GM10248 (cell line): Measurements from ENCODE around the gene TDRD7.

Experiments
- CTCF ChIA-PET: fragments of 300-600 bp; sonication (Branson Sonifier 250); formaldehyde crosslinking; extraction: SDS; loops from one replicate; lab custom pipeline; 2021; ENCODE audit warnings: antibody characterized with exemption; lab: Yijun Ruan, JAX
- POLR2A ChIA-PET: fragments of 350-650 bp; sonication (Branson Sonifier 250); formaldehyde crosslinking; extraction: SDS; loops from one replicate; lab custom pipeline; 2020; ENCODE audit warnings: antibody characterized with exemption; lab: Yijun Ruan, JAX
- DNase-seq: peaks from one replicate; pipeline ENCODE4 v3.0.0; 2012; ENCODE audit errors: extremely low spot score
- TF ChIP-seq, protein P1 (sequence below): IDR thresholded peaks from 2 replicates; pipeline ENCODE4 v1.5.1; 2012; ENCODE audit warnings: mild to moderate bottlenecking, low read depth; ENCODE audit errors: extremely low read depth, missing control alignments, control extremely low read depth

Gene TDRD7

DNA sequence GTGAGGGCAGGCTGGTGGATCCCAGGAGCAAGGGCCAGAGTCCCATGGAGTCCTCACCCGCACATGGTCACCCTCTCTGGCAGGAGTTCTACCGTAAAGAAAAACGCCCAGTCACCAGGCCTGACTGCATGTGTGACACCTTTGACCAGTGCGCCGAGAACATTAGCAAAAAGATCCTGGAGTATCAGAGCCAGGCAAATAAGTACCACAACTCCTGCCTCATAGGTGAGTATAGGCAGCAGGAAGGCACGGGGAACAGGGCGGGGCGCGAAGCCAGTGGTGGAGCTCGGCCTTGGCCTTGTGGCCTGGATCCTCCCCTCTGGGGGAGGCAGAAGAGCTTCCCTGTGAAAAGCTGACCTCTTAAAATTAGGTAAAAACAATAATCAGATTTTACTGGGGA is 45.4 kb upstream of the TDRD7 start:
- ChIA-PET CTCF (interaction anchor here (1.7 to 5.4 kb wide), 2 partner anchors 20 to 46 kb away, joined by 4 to 52 read pairs; partner anchors contain the start of gene TDRD7), POLR2A (no interaction called here)
- no peak for DNase-seq
- TF ChIP-seq, protein P1, sequence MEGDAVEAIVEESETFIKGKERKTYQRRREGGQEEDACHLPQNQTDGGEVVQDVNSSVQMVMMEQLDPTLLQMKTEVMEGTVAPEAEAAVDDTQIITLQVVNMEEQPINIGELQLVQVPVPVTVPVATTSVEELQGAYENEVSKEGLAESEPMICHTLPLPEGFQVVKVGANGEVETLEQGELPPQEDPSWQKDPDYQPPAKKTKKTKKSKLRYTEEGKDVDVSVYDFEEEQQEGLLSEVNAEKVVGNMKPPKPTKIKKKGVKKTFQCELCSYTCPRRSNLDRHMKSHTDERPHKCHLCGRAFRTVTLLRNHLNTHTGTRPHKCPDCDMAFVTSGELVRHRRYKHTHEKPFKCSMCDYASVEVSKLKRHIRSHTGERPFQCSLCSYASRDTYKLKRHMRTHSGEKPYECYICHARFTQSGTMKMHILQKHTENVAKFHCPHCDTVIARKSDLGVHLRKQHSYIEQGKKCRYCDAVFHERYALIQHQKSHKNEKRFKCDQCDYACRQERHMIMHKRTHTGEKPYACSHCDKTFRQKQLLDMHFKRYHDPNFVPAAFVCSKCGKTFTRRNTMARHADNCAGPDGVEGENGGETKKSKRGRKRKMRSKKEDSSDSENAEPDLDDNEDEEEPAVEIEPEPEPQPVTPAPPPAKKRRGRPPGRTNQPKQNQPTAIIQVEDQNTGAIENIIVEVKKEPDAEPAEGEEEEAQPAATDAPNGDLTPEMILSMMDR, result no peak

DNA sequence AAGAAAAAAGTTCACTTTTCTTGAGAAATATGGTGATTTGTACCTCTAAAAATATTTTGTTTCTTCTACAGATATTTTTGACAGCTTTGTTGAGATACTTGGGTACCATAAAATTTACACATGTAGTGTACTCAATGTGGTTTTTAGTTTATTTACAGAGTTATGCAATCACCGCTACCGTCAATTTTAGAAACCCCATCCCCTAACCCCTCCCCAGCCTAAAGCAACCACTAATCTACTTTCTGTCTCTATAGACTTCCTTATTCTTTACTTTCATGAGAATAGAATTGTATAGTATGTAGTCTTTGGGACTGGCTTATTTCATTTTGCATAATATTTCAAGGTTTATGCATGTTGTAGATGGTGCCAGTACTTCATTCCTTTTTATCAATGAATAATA is 45.0 kb upstream of the TDRD7 start:
- POLR2A ChIA-PET, result no interaction called here
- CTCF ChIA-PET, result interaction anchor here (5.4 kb wide), 1 partner anchor 20 kb away, joined by 52 read pairs; no protein-coding TSS in a partner anchor
- no peak for DNase-seq
- TF ChIP-seq, protein P1, result no peak

DNA sequence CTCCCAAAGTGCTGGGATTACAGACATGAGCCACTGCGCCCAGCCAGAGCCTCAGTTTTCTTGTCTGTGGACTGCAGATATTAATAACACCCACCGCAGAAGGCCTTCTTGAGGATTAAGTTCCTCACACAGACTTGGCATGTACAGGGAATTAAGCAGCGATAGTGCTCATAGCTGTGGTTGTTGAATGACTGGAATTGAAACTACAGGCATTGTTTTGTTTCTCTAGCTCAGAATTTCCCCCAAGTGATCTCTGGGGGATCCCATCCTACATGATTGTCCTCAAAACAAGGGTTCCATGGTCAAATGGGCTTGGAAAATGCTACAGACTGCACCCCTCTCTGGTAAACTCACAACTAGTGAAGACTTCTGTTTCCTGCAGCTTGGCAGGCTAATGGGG is 44.2 kb upstream of the TDRD7 start:
- TF ChIP-seq, protein P1, result no peak
- no peak for DNase-seq
- CTCF ChIA-PET, result interaction anchor here (1.2 to 5.4 kb wide), 4 partner anchors 10 to 511 kb away, joined by 3 to 52 read pairs (median 4); no protein-coding TSS in a partner anchor
- POLR2A ChIA-PET, result no interaction called here

DNA sequence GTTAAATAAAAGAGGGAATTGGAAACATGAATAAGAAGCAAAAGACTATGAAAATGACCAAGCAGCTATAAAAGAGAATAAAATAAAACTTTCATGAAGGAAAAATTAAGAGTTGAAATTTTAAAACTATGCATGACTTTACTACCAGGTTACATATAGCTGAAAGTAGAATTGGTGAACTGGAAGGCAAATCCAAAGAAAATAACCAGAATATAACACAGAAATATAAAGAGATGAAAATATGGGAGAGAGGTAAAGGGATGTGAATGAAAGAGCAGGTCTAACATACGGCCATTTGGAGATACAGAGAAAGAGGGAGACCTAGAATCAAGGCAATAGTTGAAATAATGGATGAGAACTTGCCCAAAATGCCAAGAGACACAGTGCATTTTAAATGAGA is 42.9 kb upstream of the TDRD7 start:
- ChIA-PET POLR2A (no interaction called here), CTCF (interaction anchor here (1.0 to 5.4 kb wide), 6 partner anchors 8 to 512 kb away, joined by 3 to 52 read pairs (median 3); no protein-coding TSS in a partner anchor)
- TF ChIP-seq, protein P1, result no peak
- DNase-seq, result no peak

DNA sequence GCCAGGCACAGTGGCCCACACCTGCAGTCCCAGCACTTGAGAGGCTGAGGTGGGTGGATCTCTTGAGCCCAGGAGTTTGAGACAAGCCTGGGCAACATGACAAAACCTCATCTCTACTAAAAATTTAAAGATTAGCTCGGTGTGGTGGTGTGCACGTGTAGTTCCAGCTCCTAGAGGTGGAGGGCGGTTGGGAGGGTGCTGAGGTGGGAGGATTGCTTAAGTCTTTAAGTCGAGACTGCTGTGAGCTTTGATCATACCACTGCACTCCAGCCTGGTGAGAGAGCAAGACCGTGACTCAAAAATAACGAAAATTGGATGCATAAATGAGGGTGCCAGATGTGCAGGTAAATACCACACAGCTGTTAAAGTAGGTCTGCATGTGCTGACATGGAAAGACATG is 39.3 kb upstream of the TDRD7 start:
- CTCF ChIA-PET, result interaction anchor here (1.1 to 1.5 kb wide), 2 partner anchors 10 to 13 kb away, joined by 3 to 4 read pairs; no protein-coding TSS in a partner anchor
- no peak for DNase-seq

DNA sequence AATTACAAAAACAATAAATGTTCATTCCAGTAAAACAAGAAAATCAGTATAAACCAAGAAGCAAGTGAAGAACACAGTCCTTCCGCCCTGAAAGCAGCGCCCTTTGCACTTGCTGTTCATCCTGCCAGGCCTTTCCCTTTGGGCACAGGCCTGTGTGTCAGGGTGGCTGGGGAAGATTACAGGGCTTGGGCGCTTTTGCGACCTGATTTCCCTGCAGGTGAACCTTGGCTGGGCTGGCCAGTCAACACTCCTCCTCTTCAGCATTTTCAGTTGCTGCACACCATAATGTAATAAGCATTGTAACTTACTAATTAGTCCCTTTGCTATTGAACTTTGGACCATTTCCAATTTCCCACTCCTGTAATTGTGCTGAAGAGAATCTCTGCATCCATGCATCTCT is 38.6 kb upstream of the TDRD7 start:
- POLR2A ChIA-PET, result no interaction called here
- CTCF ChIA-PET, result interaction anchor here (1.5 to 4.6 kb wide), 2 partner anchors 13 kb away, joined by 4 to 53 read pairs; no protein-coding TSS in a partner anchor
- TF ChIP-seq, protein P1, result no peak
- no peak for DNase-seq

More for the DNA sequence above, 39.3 kb upstream of the TDRD7 start:
- TF ChIP-seq, protein P1, result no peak
- POLR2A ChIA-PET, result no interaction called here
